Spleen (tissue), 7 donors: ENCODE data around the gene ATP5F1E.

Source experiments
- CTCF ChIP-seq, 11 experiments: fragments of 200-600 bp in 7 of 11; fragments of 450-650 bp in 4 of 11; sonication (generic) in 4 of 11; IDR thresholded peaks in 8 of 11; conservative IDR thresholded peaks in 3 of 11; 1 replicate in 7 of 11; 2 replicates in 4 of 11; pipeline versions ENCODE4 v1.4.0 to v1.8.0; 2016 to 2021; ENCODE audit warnings: antibody characterized with exemption in 11 of 11, inconsistent platforms in 4 of 11, mild to moderate bottlenecking in 1 of 11
- POLR2A ChIP-seq, 3 donors: fragments of 450-650 bp; IDR thresholded peaks; one replicate each; pipeline ENCODE4 v1.5.1; 2017; ENCODE audit warnings: antibody characterized with exemption in 3 of 3, mild to moderate bottlenecking in 1 of 3
- POLR2AphosphoS5 ChIP-seq, 3 donors: sonication (generic); formaldehyde crosslinking; IDR thresholded peaks; one replicate each; pipeline ENCODE4 v1.5.1; 2017; ENCODE audit warnings: antibody characterized with exemption in 3 of 3
- donor health status: DM: no; HTN: no; CAD: no; lungs with moderate emphysema.
- donor health status: DM: no; HTN: no; CAD: no.
- donor health status: DM: no; HTN: no; CAD: no.

DNA sequence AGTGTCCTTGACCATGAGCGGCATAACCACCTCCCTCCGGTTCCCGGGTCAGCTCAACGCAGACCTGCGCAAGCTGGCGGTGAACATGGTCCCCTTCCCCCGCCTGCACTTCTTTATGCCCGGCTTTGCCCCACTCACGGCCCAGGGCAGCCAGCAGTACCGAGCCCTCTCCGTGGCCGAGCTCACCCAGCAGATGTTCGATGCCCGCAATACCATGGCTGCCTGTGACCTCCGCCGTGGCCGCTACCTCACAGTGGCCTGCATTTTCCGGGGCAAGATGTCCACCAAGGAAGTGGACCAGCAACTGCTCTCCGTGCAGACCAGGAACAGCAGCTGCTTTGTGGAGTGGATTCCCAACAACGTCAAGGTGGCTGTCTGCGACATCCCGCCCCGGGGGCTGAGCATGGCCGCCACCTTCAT lies 8.0 kb downstream of the ATP5F1E start:
- no peak for TF ChIP-seq CTCF (IDR thresholded peaks at IDR 0.05 in 8 of 11, conservative IDR thresholded peaks at IDR 0.05 in 3 of 11)
- no peak for TF ChIP-seq POLR2A (IDR thresholded peaks at IDR 0.05)
- TF ChIP-seq POLR2AphosphoS5 (IDR thresholded peaks at IDR 0.05) = peak in 2 of 3 donors; percentile 51 to 64
